Measurements from ENCODE around the gene STAT6.

DNA sequence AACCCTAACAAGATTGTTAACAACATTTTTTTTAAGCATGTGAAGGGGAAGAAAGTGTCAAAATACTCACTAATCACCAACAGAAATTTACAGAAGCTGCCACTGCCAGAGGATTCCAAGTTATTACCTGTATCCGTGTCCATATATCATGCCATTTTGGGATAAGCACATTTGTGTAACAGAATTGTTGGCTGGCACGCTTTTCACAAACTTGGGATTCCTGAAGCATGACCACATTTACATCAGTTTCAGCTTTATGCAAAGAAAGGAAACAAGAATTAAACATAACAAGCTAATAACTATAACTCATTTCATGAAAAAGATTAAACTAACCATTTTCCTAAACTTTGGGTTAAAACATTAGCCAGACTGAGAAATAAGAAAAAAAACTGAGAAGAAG is 38.5 kb downstream of the STAT6 start:
- TF ChIP-seq, protein P1, sequence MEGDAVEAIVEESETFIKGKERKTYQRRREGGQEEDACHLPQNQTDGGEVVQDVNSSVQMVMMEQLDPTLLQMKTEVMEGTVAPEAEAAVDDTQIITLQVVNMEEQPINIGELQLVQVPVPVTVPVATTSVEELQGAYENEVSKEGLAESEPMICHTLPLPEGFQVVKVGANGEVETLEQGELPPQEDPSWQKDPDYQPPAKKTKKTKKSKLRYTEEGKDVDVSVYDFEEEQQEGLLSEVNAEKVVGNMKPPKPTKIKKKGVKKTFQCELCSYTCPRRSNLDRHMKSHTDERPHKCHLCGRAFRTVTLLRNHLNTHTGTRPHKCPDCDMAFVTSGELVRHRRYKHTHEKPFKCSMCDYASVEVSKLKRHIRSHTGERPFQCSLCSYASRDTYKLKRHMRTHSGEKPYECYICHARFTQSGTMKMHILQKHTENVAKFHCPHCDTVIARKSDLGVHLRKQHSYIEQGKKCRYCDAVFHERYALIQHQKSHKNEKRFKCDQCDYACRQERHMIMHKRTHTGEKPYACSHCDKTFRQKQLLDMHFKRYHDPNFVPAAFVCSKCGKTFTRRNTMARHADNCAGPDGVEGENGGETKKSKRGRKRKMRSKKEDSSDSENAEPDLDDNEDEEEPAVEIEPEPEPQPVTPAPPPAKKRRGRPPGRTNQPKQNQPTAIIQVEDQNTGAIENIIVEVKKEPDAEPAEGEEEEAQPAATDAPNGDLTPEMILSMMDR (IDR thresholded peaks at IDR 0.05; ENCODE audit: control extremely low read depth in 1 of 3, insufficient read depth in 1 of 3, low read depth in 1 of 3, low read length in 3 of 3), result no peak
- TF ChIP-seq POLR2A (IDR thresholded peaks at IDR 0.05; ENCODE audit: control extremely low read depth in 1 of 2, low read depth in 2 of 2, low read length in 2 of 2) (no peak), BCL11A (IDR thresholded peaks at IDR 0.05; ENCODE audit: low read depth in 2 of 2, low read length in 2 of 2) (no peak), TCF12 (IDR thresholded peaks at IDR 0.05; ENCODE audit: low read depth, low read length) (no peak), MAFK (IDR thresholded peaks at IDR 0.05; ENCODE audit: low read depth, low read length) (no peak), FOSL1 (IDR thresholded peaks at IDR 0.05; ENCODE audit: insufficient read depth, low read depth, low read length) (no peak), EP300 (IDR thresholded peaks at IDR 0.05; ENCODE audit: borderline replicate concordance in 1 of 2, low read depth in 2 of 2, low read length in 2 of 2) (no peak), CTBP2 (IDR thresholded peaks at IDR 0.05; ENCODE audit: borderline replicate concordance, insufficient read depth, insufficient read length, low read length) (no peak)
- TF ChIP-seq, protein P2, sequence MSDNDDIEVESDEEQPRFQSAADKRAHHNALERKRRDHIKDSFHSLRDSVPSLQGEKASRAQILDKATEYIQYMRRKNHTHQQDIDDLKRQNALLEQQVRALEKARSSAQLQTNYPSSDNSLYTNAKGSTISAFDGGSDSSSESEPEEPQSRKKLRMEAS (IDR thresholded peaks at IDR 0.05), result no peak

Measured in H1 (cell line).